SJSA1 (cell line): Measurements from ENCODE around the gene MAPK8IP1. TPM values are rescaled to one million over a fixed set of nuclear protein-coding genes. Genes with fewer than 3 reads are reported as not detected.
A peak's percentile ranks its signal among the peaks of the same experiment; 100 is the strongest.
"Not testable (repeated sequence)": the region's sequence is repeated elsewhere in the genome, so short reads cannot be mapped to it uniquely, and the experiment has no call there.

ENCODE experiments used
- DNase-seq, 2 experiments: peaks; one replicate each; pipeline ENCODE4 v3.0.0-alpha.2; 2015 to 2020; ENCODE audit warnings: low spot score in 2 of 2, low read depth in 1 of 2
- H3K27ac ChIP-seq: fragments of 250-450 bp; sonication (Bioruptor Pico); 2 replicates; pipeline ENCODE4 v1.5.1; 2020; ENCODE audit warnings: mild to moderate bottlenecking, moderate library complexity
- H3K27me3 ChIP-seq: fragments of 250-450 bp; sonication (Bioruptor Pico); replicated peaks from 2 replicates; pipeline ENCODE4 v1.5.1; 2020; ENCODE audit warnings: mild to moderate bottlenecking, moderate library complexity
- H3K36me3 ChIP-seq: fragments of 250-450 bp; sonication (Bioruptor Pico); 2 replicates; pipeline ENCODE4 v1.5.1; 2020; ENCODE audit warnings: mild to moderate bottlenecking
- H3K4me1 ChIP-seq: fragments of 250-450 bp; sonication (Bioruptor Pico); replicated peaks from 2 replicates; pipeline ENCODE4 v1.6.1; 2021; ENCODE audit warnings: mild to moderate bottlenecking
- H3K4me3 ChIP-seq: fragments of 250-450 bp; sonication (Bioruptor Pico); 2 replicates; pipeline ENCODE4 v1.5.1; 2020; ENCODE audit warnings: mild to moderate bottlenecking
- H3K9me3 ChIP-seq: fragments of 250-450 bp; sonication (Bioruptor Pico); replicated peaks from 2 replicates; pipeline ENCODE4 v1.5.1; 2020; ENCODE audit warnings: mild to moderate bottlenecking
- total RNA-seq: library from RNA; depleted of rRNA; stranded (reverse); fragments of >200 nt; shearing (Covaris generic); gene quantifications from 2 replicates; pipeline ENCODE4 v1.2.3, GENCODE V29; 2014

MAPK8IP1 gene
- total RNA-seq, 1 experiment from 2014 or later = 4.3 TPM

GRCh38 chr11:45889555-45889954 lies 4.1 kb downstream of the MAPK8IP1 start:
- no peak for DNase-seq

GRCh38 chr11:45889966-45890365 lies 4.5 kb downstream of the MAPK8IP1 start:
- Histone ChIP-seq H3K27ac (no peak overlapping the region), H3K36me3 (no peaks in the 10 kb centered on the region; the same call in 1 of the 2 replicates), H3K4me3 (no peak overlapping the region), H3K9me3 (peaks cover 3% of the 10 kb centered on the region; the same call in 1 of the 2 replicates), H3K4me1 (peaks cover 9% of the 10 kb centered on the region), H3K27me3 (peaks cover 8% of the 10 kb centered on the region)
- no peak for DNase-seq

More at GRCh38 chr11:45889555-45889954, 4.1 kb downstream of the MAPK8IP1 start:
- Histone ChIP-seq H3K9me3 (peaks cover 3% of the 10 kb centered on the region; the same call in 1 of the 2 replicates), H3K4me3 (no peak overlapping the region), H3K36me3 (no peaks in the 10 kb centered on the region; the same call in 1 of the 2 replicates), H3K27me3 (peaks cover 6% of the 10 kb centered on the region), H3K27ac (no peak overlapping the region), H3K4me1 (peaks cover 9% of the 10 kb centered on the region)

- H3K36me3 ChIP-seq = no peaks in the 10 kb centered on the region
- no peak for DNase-seq
- no peak overlapping the region for H3K4me3 ChIP-seq
- H3K27me3 ChIP-seq = peaks cover 11% of the 10 kb centered on the region
- no peaks in the 10 kb centered on the region for H3K9me3 ChIP-seq
- no peak overlapping the region for H3K27ac ChIP-seq
- peaks cover under 1% of the 10 kb centered on the region; the same call in 1 of the 2 replicates for H3K4me1 ChIP-seq
These were observed 5.6 kb downstream of the MAPK8IP1 start for GRCh38 chr11:45890886-45891550.

- Histone ChIP-seq H3K36me3 (no peaks in the 10 kb centered on the region), H3K9me3 (no peaks in the 10 kb centered on the region), H3K27ac (no peak overlapping the region), H3K4me1 (no peaks in the 10 kb centered on the region), H3K4me3 (no peak overlapping the region), H3K27me3 (peaks cover 28% of the 10 kb centered on the region)
- no peak for DNase-seq
These were observed 7.4 kb downstream of the MAPK8IP1 start for GRCh38 chr11:45892856-45893255.

GRCh38 chr11:45894555-45895247 lies 9.2 kb downstream of the MAPK8IP1 start:
- Histone ChIP-seq H3K36me3 (no peaks in the 10 kb centered on the region), H3K4me3 (no peak overlapping the region), H3K9me3 (no peaks in the 10 kb centered on the region), H3K27me3 (peaks cover 44% of the 10 kb centered on the region), H3K4me1 (peaks cover 6% of the 10 kb centered on the region), H3K27ac (no peak overlapping the region)
- DNase-seq = no peak

- Histone ChIP-seq H3K4me1 (peaks cover 16% of the 10 kb centered on the region), H3K4me3 (no peak overlapping the region), H3K27ac (no peak overlapping the region), H3K36me3 (no peaks in the 10 kb centered on the region), H3K27me3 (peaks cover 54% of the 10 kb centered on the region), H3K9me3 (no peaks in the 10 kb centered on the region; the same call in 1 of the 2 replicates)
- DNase-seq = no peak
These were observed 10.3 kb downstream of the MAPK8IP1 start for GRCh38 chr11:45895553-45896259.

- Histone ChIP-seq H3K27me3 (peaks cover 60% of the 10 kb centered on the region), H3K27ac (no peak overlapping the region), H3K4me3 (no peak overlapping the region), H3K9me3 (no peaks in the 10 kb centered on the region; the same call in 1 of the 2 replicates), H3K4me1 (peaks cover 18% of the 10 kb centered on the region), H3K36me3 (no peaks in the 10 kb centered on the region)
- no peak for DNase-seq
These were observed 11.1 kb downstream of the MAPK8IP1 start for GRCh38 chr11:45896422-45896984.

GRCh38 chr11:45897556-45897955 lies 12.1 kb downstream of the MAPK8IP1 start:
- Histone ChIP-seq H3K4me1 (peaks cover 18% of the 10 kb centered on the region), H3K4me3 (no peak overlapping the region), H3K36me3 (no peaks in the 10 kb centered on the region), H3K27me3 (peaks cover 62% of the 10 kb centered on the region), H3K9me3 (no peaks in the 10 kb centered on the region; the same call in 1 of the 2 replicates), H3K27ac (no peak overlapping the region)
- DNase-seq = no peak

GRCh38 chr11:45899086-45899447 lies 13.6 kb downstream of the MAPK8IP1 start:
- no peak for DNase-seq
- Histone ChIP-seq H3K4me3 (peak overlapping the region; percentile 45), H3K4me1 (peaks cover 18% of the 10 kb centered on the region), H3K36me3 (no peaks in the 10 kb centered on the region), H3K27me3 (peaks cover 62% of the 10 kb centered on the region), H3K9me3 (no peaks in the 10 kb centered on the region; the same call in 1 of the 2 replicates), H3K27ac (no peak overlapping the region)

- Histone ChIP-seq H3K9me3 (no peaks in the 10 kb centered on the region; the same call in 1 of the 2 replicates), H3K4me3 (peak overlapping the region; percentile 45), H3K27me3 (peaks cover 62% of the 10 kb centered on the region), H3K27ac (peak overlapping the region; percentile 46; the same call in 1 of the 2 replicates), H3K36me3 (no peaks in the 10 kb centered on the region), H3K4me1 (peaks cover 18% of the 10 kb centered on the region)
- DNase-seq = peak; percentile 67 to 91
These were observed 14.2 kb downstream of the MAPK8IP1 start for GRCh38 chr11:45899448-45900174.

- Histone ChIP-seq H3K4me1 (peaks cover 18% of the 10 kb centered on the region), H3K4me3 (peak overlapping the region; percentile 45), H3K27me3 (peaks cover 57% of the 10 kb centered on the region)
- H3K9me3 ChIP-seq, H3K36me3 ChIP-seq, H3K27ac ChIP-seq, DNase-seq: not testable (repeated sequence)
These were observed 14.8 kb downstream of the MAPK8IP1 start for GRCh38 chr11:45900175-45900800.

GRCh38 chr11:45900916-45901617 lies 15.6 kb downstream of the MAPK8IP1 start:
- Histone ChIP-seq H3K27me3 (peaks cover 52% of the 10 kb centered on the region), H3K27ac (no peak overlapping the region), H3K36me3 (no peaks in the 10 kb centered on the region), H3K4me3 (no peak overlapping the region), H3K4me1 (peaks cover 18% of the 10 kb centered on the region), H3K9me3 (no peaks in the 10 kb centered on the region; the same call in 1 of the 2 replicates)
- DNase-seq = no peak
